HG03520 (cell line): ENCODE results near the gene ARHGAP25.

Experiments used
- ATAC-seq: cut with Tn5 transposase; IDR thresholded peaks from one replicate; pipeline ENCODE4 v1.9.1; 2021; ENCODE audit warnings: mild to moderate bottlenecking, moderate library complexity; ENCODE audit not compliant: unreplicated experiment

Gene ARHGAP25

DNA sequence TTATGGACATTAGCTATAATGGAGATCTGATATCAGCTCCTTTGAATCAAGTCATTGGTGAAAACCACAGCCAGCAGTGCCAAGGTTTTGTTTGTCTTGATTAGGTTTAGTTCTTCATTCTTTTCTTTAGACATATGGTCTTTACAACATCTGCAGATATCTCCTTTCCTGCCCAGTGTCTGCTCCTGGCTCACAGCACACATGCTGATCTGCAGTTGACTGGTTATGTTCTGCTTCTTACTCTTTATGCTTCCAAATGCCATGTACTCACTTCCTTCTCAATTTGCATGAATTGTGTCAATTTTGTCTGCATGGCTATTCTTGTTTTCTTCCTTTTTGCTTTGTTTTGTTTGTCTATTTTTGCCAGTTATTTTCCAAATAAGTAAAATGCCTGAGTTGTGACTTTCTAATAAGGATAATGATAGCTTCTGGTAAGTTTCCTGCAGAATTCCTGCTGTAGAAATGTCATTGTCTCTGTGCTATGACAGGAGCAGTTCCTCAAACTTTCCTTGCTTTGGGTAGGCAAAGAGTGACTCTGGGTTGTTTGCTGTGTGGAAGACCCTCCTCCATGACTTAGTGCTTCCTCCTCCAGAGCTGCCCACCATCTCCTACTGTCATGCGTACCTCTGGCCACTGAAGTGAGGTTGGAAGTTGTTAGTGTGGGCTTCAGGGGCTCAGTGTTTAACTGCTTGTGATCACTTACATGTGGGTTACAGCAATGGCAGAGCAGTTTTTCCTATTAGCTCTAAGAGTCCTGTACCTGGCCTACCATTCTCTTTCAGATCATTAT, 8.2 kb downstream of the ARHGAP25 start:
- ATAC-seq = no peak

DNA sequence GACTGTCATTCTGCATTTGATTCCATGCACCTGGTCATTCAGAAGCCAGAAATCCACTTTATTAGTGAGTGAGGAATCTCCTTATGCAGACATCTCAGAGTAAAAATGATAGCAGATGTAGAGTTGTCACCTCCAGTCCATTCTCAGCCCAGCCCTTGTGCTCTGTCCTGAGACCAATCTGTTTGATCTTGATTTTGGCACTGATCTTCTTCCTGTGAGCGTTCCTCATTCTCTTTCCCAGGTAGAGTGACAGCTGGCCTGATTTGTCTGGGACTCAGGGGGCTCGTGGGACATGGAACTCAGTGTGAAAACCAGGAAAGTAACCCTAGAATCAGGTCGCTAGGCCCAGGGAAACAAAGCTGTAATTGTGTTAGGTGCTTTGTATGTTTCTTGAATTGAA, 8.9 kb downstream of the ARHGAP25 start:
- no peak for ATAC-seq

DNA sequence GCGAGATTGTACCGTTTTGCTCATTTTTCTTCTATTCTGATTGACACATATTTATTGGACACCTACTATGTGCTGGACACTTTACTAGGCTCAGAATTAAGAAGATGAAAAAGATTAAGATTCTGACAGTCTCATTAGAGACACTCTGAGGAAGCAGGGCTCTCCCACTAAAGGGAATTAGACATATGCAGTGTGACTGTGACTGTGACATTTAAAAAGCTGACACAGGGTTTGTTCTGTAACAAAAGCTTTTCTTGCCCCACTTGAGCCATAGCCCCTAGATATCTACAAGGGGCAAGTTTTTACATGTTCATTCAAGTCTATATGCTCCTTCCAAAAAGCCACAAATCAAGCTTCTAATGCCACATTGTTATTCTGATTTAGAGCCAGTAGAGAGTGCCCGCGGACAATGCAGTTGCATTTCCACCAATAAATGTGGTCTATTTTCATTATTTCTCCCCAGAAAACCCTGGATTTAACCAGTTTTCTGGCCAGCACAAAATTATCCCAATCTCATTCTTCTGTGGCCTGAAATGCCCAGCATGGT, 9.8 kb downstream of the ARHGAP25 start:
- no peak for ATAC-seq

- no peak for ATAC-seq
These were observed 10.4 kb downstream of the ARHGAP25 start for GRCh38 chr2:68745006-68745405.

GRCh38 chr2:68746408-68746807, 11.8 kb downstream of the ARHGAP25 start:
- ATAC-seq = no peak

DNA sequence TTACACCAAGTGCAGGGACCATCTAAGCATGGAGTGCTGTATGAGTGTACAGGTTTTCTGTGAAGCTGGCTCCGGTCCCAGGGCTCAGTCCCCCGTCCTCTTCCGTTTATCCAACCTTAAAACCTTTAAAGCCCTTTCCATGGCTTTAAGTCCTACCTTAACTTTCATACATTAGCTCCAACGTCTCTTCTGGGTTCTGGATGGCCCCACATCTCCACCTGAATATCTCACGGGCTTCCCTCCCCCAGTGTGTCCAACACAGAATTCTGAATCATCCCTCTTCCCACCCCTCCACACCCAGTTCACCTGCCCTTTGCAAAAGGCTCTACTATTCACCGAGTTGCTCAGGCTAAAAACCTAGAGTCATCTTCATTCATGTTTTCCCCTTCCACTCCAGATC, 12.8 kb downstream of the ARHGAP25 start:
- ATAC-seq = no peak

DNA sequence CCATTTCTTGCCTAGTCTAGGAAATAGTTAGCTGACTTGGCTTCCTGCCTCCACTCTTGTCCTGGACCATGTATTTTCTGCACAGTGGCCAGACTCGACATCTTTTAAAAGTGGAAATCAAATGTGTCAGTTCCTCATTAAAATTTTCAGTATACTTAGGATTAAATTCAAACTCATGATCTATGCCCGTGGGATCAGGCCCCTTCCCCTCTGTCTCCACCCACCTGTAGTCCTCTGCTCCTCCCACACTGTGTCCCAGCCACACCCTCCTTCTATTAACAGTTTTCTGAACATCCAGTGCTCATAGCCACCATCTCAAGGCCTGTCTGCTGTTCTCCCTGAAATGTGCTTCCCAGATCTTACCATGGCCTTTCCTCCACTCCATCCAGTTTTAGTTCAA, 13.3 kb downstream of the ARHGAP25 start:
- no peak for ATAC-seq

DNA sequence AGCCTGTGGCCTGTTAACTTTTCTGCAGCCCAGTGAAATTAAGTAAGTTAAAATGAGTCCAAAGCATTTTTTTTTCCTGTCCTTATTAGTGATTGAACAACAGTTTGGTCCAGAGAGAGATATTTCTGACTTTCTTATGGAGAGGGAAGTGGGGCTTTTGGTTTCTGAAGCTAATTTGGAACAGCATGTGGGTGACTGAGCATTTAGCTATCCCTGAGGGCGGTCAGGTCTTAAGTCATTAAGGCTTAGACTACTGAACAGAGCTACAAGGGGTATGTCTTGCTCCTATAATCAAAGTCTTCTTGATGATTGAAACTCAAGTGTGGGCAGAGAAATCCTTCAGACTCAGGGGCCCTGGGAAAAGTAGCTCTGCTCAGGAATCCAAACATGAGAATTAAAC, 14.0 kb downstream of the ARHGAP25 start:
- no peak for ATAC-seq

DNA sequence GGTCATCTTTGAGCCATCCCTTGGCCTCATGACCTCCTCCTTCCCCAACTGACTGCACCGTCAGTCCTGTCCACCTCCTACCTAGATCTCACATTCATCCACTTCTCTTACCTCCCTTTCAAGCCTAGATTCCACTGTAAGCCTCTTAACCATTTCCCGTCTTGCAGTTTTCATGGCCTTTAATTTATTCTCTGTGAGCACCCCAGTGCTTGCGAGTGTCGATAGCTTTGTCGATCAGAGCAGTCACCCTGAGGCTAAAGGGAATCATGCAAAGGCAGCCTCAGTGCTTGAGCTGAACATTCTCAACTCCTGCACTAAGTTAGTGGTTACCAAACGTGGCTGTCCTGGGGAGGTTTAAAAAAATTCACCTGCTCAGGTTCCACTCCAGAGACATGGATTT, 14.7 kb downstream of the ARHGAP25 start:
- no peak for ATAC-seq

DNA sequence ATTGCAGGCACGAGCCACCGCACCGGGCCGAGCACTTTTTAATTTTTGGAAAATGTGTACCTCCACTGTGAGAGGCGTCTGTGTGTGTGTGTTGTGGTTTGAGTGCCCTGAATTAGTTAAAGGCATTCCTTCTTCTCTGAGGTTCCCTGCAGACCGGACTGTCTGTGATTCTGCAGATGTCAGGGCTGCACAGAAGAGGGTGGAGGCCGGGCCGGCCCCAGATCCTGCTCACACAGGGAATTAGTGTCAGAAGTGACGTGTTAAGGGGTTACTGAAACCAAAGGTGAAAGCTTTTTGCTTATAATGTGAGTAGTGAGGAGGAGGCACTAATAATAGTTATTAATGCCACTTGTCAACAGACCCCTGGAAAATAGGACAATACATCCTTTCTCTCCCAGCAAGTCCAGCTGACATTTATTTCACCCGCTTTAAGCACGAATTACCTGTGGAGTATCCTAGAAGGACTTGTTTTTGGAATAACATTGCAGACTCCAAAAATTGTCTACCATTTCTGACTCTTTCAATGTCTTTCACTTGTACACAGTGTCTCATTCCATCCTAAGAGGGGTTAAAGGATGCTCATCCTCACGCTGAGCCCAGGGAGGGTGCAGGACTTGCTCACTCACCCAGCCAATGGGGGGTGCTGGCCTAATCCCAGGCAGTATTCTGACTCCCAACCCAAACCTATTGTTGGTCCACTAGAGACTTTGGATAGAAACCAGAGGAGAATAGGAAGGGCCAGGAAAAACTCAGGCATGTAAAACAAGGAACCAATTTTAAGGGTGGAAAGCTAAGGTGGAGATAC, 16.2 kb downstream of the ARHGAP25 start:
- no peak for ATAC-seq

DNA sequence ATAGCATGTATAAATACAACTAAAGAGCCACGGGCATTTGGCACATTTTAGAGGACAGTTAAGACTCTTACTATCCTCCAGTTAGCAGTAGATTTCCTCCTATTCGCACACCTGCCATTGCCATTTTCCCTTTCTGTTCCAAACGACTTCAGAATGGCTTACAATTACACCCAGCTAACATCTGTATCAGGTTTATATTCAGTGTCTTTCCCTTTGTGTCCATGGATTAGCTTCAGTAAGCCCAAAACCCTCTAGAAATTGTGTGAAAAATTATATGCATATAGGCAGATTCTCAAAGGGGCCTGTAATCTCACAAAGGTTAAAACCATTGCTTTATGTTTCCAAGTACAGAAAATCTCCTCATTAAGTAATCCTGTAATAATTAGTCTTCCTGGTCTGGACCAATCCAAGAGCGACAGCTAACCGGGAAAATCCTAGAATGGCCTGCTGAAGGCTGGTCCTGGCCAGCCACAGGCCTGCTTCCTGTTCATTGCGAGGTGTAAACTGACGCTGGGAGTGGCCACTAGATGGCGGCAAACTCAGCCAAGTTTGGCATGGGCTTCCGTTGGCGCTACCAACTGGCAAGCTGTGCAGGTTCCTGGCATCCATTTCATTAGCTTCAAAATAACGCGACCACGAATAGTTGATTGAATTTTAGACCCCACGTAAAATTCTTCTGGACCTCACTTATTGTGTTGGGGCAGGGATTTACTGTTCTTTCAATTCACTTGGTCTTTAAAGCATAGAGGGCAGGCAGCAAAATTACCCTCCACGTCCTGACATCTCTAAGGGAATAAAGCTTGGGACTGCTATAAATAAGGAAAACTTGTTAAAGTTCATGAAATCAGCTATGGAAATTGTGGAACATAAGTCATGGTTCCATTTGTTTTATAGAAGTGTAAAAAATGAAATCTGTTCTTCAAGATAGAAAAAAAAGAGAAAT, 17.1 kb downstream of the ARHGAP25 start:
- ATAC-seq = peak; percentile 88

DNA sequence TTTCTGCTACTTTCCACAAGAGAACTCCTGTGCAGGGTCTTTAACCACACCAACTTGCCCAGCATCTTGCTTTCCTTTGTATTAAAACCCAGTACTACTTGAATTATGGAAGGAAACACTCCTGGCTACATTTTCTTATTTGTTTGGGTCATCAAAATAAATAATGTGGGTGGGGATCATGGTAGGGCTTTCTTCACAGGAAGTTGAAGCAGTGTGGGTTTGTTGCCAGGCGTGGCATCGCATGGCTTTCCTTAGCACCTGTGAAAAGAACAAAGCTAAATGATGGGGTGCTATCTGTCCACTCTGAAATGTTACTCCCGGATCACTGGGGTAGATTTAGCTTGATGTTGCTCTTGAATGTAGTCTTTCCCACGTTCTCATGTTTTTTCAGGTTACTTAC, 18.7 kb downstream of the ARHGAP25 start:
- ATAC-seq = no peak

DNA sequence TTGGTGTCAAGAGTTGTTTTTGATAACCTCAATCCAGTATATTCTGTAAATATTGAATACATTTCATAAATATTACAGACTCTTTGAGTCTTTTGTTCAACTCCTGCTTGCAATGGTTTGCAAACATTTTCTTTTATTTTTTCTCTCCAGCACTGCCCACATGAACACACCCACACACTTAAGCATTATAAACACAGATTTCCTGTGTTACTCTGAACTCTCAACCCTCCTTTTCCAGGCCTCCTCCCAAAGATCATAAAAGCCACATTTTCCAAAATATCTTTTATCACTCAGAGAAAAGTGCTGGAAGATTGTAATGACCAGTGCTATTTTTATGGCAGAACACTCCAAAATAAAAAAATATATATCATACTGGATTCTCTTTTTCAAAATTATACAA, 20.5 kb downstream of the ARHGAP25 start:
- no peak for ATAC-seq

DNA sequence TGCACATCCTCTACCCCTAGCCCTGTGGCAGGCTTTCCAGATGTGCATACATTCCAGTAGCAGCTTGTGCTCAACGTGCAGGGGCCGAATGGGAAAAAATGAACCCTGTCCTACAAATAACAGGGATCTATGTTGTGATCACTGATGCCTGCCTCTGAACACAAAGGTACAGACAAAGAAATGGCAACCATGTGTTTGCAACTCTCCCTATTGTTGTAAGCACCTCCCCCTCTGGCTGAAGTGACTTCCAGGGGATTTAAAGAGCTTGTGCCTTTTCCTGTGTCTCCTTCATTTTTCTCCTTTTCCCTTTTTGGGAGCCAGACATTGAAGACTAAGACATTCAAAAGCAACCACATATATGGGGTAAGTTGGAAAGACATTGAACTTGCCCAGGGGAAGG, 21.6 kb downstream of the ARHGAP25 start:
- ATAC-seq = no peak

- no peak for ATAC-seq
These were observed 22.5 kb downstream of the ARHGAP25 start for GRCh38 chr2:68757081-68757480.

DNA sequence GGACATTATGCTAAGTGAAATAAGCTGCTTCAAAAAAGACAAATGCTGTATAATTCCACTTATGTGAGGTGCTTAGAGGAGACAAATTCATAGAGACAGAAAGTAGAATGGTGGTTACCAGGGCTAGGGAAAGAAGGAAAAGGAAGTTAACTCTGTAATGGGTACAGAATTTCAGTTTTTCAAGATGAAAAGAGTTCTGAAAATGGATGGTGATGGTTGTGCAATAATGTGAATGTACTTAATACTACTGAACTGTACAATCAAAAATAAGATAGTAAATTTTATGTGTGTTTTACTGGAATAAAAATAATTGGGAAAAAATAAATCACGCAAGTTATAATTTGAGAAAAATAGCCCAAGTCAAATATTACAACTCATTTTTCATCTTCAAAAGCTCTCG, 27.5 kb downstream of the ARHGAP25 start:
- no peak for ATAC-seq

GRCh38 chr2:68762665-68763064, 28.1 kb downstream of the ARHGAP25 start:
- ATAC-seq = no peak

GRCh38 chr2:68764041-68764805, 29.6 kb downstream of the ARHGAP25 start:
- no peak for ATAC-seq

GRCh38 chr2:68764806-68765311, 30.2 kb downstream of the ARHGAP25 start:
- ATAC-seq = no peak
